Endothelial cell (in vitro differentiated cells): ENCODE measurements around the gene CACNA2D3. TPM values are rescaled to one million over a fixed set of nuclear protein-coding genes. Genes with fewer than 3 reads are reported as not detected.

ENCODE experiments used
- DNase-seq: peaks from one replicate; pipeline ENCODE4 v3.0.0; 2021; ENCODE audit warnings: low spot score
- H3K27ac Mint-ChIP-seq: one replicate; pipeline ENCODE4 v1.8.0; 2021; ENCODE audit warnings: mixed read lengths, inconsistent platforms; ENCODE audit not compliant: unreplicated experiment
- H3K27me3 Mint-ChIP-seq: one replicate; pipeline ENCODE4 v1.8.0; 2021; ENCODE audit warnings: mild to moderate bottlenecking, moderate library complexity, mixed read lengths, inconsistent platforms; ENCODE audit not compliant: unreplicated experiment
- H3K36me3 Mint-ChIP-seq: one replicate; pipeline ENCODE4 v1.8.0; 2021; ENCODE audit warnings: mild to moderate bottlenecking, low read depth, mixed read lengths, inconsistent platforms; ENCODE audit not compliant: unreplicated experiment
- H3K4me1 Mint-ChIP-seq: one replicate; pipeline ENCODE4 v1.8.0; 2021; ENCODE audit warnings: mild to moderate bottlenecking, mixed read lengths, inconsistent platforms; ENCODE audit not compliant: unreplicated experiment
- H3K4me3 Mint-ChIP-seq: one replicate; pipeline ENCODE4 v1.8.0; 2021; ENCODE audit warnings: mild to moderate bottlenecking, mixed read lengths, inconsistent platforms; ENCODE audit not compliant: unreplicated experiment
- H3K9me3 Mint-ChIP-seq: one replicate; pipeline ENCODE4 v1.8.0; 2021; ENCODE audit warnings: mixed read lengths, inconsistent platforms; ENCODE audit not compliant: unreplicated experiment
- CTCF ChIP-seq: fragments of 200-600 bp; sonication (generic); IDR thresholded peaks from one replicate; pipeline ENCODE4 v1.5.0; 2021; ENCODE audit warnings: antibody characterized with exemption; ENCODE audit not compliant: unreplicated experiment
- total RNA-seq: library from RNA; stranded (reverse); fragmentation: NEBNext Ultra II Directional; extraction: Animal tissue kit (Norgen Biotek cat#: 25700); gene quantifications from one replicate; pipeline ENCODE4 v1.2.1, GENCODE V29; 2021; ENCODE audit not compliant: unreplicated experiment

The CACNA2D3 gene
- total RNA-seq, 1 donor from 2014 or later = 0.46 TPM

GRCh38 chr3:54988302-54988837, 866.0 kb downstream of the CACNA2D3 start:
- TF ChIP-seq CTCF = no peak
- H3K9me3 Mint-ChIP-seq = no peaks in the 10 kb centered on the region
- H3K27ac Mint-ChIP-seq = no peak overlapping the region
- H3K4me1 Mint-ChIP-seq = peaks cover 26% of the 10 kb centered on the region
- DNase-seq = no peak
- H3K36me3 Mint-ChIP-seq = no peaks in the 10 kb centered on the region
- H3K4me3 Mint-ChIP-seq = no peak overlapping the region
- no peaks in the 10 kb centered on the region for H3K27me3 Mint-ChIP-seq

DNA sequence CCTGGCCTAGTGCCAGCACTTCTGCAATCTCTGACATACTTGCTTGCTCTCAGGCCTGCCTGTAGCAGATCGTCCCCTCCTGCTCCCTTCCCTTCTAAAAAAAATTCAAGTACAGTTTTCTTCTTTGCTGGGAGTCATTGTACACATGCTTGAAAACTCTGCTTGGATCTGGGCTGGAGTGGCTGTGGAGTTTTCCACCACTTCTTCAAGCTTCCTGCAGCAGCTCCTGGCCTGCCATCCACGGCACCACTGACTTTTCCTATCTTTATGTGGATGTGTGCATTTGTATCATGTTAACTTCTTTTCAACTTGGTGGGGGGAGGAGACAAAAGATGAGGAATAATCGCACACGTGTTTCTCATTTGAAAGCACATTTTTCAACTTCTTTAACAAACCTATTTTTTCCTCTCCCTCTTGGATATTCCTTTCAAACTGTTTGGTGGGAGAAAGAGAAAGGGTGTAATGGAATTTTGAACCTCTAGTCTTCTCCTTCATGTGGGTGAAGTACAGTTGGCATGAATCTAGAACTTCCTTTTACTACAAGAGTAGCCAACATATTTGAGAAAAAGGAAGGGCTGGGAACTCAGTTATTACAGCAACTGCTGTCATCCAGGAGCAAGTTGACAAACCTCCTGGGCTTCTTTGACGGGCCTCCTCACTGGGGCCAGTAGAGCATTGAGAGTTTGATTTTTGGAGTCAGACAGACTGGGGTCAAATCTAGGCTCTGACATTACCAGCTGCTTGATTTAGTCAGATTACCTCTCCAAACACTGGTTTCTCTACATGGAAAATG, 866.7 kb downstream of the CACNA2D3 start:
- no peaks in the 10 kb centered on the region for H3K27me3 Mint-ChIP-seq
- peaks cover 26% of the 10 kb centered on the region for H3K4me1 Mint-ChIP-seq
- no peak overlapping the region for H3K27ac Mint-ChIP-seq
- TF ChIP-seq CTCF = no peak
- no peak overlapping the region for H3K4me3 Mint-ChIP-seq
- H3K9me3 Mint-ChIP-seq = no peaks in the 10 kb centered on the region
- no peak for DNase-seq
- no peaks in the 10 kb centered on the region for H3K36me3 Mint-ChIP-seq

DNA sequence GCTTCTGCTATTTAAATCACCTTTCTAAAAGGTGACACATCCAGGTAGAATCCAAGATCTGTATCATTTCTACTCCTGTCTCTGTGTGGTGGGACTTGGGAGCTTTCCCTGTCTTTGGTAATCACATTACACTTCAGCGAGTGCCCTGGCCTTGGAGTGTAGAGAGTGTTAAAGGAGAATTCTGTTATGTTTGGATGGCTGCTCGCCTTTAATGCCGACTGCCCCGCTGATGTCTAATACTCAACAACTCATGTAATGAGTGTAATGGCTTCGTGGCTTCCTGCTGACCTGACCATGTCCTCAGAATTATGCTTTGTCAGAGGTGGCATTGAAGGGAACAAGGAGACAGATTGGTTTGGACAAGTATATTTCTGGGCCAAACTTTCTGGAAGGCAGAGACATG, 871.8 kb downstream of the CACNA2D3 start:
- no peak overlapping the region for H3K27ac Mint-ChIP-seq
- peaks cover 2% of the 10 kb centered on the region for H3K4me1 Mint-ChIP-seq
- no peaks in the 10 kb centered on the region for H3K36me3 Mint-ChIP-seq
- TF ChIP-seq CTCF = no peak
- H3K27me3 Mint-ChIP-seq = no peaks in the 10 kb centered on the region
- DNase-seq = no peak
- no peak overlapping the region for H3K4me3 Mint-ChIP-seq
- H3K9me3 Mint-ChIP-seq = no peaks in the 10 kb centered on the region

- TF ChIP-seq CTCF = peak; percentile 39
- peak; percentile 35 for DNase-seq
- H3K4me1 Mint-ChIP-seq = peaks cover 17% of the 10 kb centered on the region
- no peaks in the 10 kb centered on the region for H3K27me3 Mint-ChIP-seq
- no peak overlapping the region for H3K4me3 Mint-ChIP-seq
- H3K36me3 Mint-ChIP-seq = no peaks in the 10 kb centered on the region
- peak overlapping the region; percentile 90 for H3K27ac Mint-ChIP-seq
- no peaks in the 10 kb centered on the region for H3K9me3 Mint-ChIP-seq
Measured at GRCh38 chr3:54999159-54999558, 876.8 kb downstream of the CACNA2D3 start.

GRCh38 chr3:54999811-55000210, 877.5 kb downstream of the CACNA2D3 start:
- DNase-seq = no peak
- TF ChIP-seq CTCF = no peak
- H3K9me3 Mint-ChIP-seq = no peaks in the 10 kb centered on the region
- no peak overlapping the region for H3K4me3 Mint-ChIP-seq
- no peaks in the 10 kb centered on the region for H3K27me3 Mint-ChIP-seq
- no peaks in the 10 kb centered on the region for H3K36me3 Mint-ChIP-seq
- H3K27ac Mint-ChIP-seq = peak overlapping the region; percentile 49
- peaks cover 20% of the 10 kb centered on the region for H3K4me1 Mint-ChIP-seq
